Lower leg skin (tissue), 3 donors: Measurements from ENCODE around the gene EFCAB7.

Experiments used
- POLR2A ChIP-seq, 2 donors: fragments of 450-650 bp; IDR thresholded peaks; one replicate each; pipeline ENCODE4 v1.6.1; 2016 to 2017; ENCODE audit warnings: antibody characterized with exemption in 2 of 2, mild to moderate bottlenecking in 1 of 2, moderate library complexity in 1 of 2
- TF ChIP-seq, protein P1 (sequence below), 3 donors: fragments of 450-650 bp; IDR thresholded peaks; one replicate each; pipeline ENCODE4 v1.5.1; 2016; ENCODE audit warnings: antibody characterized with exemption in 3 of 3, mild to moderate bottlenecking in 3 of 3, moderate library complexity in 2 of 3

DNA sequence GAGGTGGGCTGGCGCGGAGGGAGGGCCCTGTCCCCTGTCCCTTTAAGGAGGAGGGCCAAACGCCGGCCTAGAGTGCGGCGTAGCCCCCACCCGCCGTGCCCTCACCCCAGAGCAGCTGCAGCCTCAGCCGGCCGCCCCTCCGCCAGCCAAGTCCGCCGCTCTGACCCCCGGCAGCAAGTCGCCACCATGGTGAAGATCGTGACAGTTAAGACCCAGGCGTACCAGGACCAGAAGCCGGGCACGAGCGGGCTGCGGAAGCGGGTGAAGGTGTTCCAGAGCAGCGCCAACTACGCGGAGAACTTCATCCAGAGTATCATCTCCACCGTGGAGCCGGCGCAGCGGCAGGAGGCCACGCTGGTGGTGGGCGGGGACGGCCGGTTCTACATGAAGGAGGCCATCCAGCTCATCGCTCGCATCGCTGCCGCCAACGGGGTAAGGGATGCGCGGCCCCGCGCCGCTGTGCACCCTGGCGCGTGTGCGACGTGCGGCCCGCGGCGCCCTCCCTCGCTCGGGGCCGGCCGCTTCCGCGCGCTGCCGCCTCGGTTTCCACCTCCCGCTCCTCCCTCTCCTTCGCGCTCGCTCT is 70.1 kb downstream of the EFCAB7 start, which contains the start of gene PGM1:
- TF ChIP-seq POLR2A (IDR thresholded peaks at IDR 0.05): no peak
- TF ChIP-seq, protein P1, sequence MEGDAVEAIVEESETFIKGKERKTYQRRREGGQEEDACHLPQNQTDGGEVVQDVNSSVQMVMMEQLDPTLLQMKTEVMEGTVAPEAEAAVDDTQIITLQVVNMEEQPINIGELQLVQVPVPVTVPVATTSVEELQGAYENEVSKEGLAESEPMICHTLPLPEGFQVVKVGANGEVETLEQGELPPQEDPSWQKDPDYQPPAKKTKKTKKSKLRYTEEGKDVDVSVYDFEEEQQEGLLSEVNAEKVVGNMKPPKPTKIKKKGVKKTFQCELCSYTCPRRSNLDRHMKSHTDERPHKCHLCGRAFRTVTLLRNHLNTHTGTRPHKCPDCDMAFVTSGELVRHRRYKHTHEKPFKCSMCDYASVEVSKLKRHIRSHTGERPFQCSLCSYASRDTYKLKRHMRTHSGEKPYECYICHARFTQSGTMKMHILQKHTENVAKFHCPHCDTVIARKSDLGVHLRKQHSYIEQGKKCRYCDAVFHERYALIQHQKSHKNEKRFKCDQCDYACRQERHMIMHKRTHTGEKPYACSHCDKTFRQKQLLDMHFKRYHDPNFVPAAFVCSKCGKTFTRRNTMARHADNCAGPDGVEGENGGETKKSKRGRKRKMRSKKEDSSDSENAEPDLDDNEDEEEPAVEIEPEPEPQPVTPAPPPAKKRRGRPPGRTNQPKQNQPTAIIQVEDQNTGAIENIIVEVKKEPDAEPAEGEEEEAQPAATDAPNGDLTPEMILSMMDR (IDR thresholded peaks at IDR 0.05): no peak
